ENCODE data around the gene ZNF846.

GRCh38 chr19:9786819-9787218 is 18.3 kb upstream of the ZNF846 start:
- TF ChIP-seq CTCF (IDR thresholded peaks at IDR 0.05; ENCODE audit: borderline replicate concordance, extremely low read depth, low read length, poor library complexity, severe bottlenecking): no peak
- TF ChIP-seq EZH2 (IDR thresholded peaks at IDR 0.05; ENCODE audit: borderline replicate concordance, low read depth, low read length, severe bottlenecking): no peak

Data from DND-41 (cell line).